DMS 273 (cell line): ENCODE data around the gene SYMPK.

Experiments used
- DNase-seq: peaks from one replicate; lab custom pipeline; 2025; ENCODE audit not compliant: unreplicated experiment; lab: John Stamatoyannopoulos, UW

SYMPK gene

DNA sequence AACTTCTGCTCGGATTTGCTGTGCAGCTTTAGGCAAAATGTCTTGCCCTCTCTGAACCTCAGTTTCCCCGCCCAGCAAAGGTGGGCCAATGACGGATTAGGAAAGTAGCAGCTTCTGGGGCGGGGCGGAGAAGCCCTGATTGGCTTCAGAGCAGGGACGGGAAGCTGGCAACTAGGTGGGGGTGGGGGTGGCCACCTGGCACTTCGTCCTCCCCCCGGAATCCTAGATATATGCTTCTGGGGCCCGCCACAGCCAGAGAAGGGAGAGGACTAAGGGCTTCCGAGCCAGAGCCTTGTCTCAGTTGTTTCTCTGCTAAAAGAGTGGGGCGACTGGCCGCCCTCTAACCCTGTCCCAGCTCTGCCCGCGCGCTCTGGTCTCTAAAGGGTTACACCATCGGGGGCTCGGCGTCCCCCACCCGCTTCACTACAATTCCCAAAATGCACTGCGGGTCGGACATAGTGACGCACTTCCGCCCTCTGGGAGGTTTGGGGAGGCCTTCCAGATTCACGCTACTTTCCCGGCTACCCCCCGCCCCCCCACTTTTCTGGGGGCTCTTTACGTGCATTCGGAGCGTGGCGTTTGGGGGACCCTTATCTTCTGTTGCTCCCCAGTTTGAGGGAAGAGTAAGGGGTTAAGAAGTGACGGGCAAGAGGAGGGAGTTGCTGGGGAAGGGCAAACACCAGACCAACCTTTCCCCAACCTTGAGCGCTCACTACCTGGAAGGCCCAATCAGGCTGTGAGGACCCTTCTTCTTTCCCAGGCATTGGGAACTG lies 23.7 kb upstream of the SYMPK start:
- DNase-seq: peak; percentile 97

DNA sequence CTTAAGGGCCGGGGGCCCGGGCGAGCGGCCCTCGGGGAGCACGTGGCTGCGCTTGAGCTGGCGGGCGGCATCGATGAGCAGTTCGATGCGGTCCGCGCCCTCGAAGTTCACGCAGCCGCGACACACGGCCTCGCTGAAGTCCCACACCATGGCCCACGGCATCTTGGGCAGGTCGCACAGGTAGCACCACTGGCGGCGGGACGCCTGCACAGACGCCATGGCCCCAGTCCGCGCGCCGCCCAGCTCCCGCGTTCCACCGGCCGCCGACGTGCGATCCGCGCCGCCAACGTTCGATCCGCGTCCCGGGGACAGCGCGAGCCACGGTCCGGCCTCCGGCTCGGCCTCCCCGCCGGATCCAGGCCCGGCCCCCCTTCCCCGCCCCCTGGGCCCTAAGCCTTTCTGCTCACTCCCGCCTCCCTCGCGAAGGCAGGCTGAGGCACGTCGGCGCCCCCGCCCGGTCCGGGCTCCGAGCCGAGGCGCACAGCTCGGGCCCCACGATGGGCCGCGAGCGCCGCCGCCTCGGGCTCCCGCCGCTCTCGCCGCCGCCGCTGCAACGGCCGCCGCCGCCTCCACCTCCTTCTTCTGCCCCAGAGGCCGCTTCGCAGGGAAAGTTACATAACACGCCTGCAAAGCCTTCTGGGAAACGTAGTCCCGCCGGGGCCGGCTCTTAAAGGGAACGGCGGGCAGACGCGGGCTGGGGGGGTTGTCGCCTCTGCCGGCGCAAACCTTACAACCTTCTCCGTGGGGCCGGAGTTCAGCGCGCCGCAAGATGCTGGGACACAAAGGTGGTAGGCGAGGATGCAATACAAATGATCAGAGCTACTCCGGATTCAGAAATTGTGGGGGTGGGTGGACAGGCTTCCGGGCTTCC lies 22.8 kb upstream of the SYMPK start, which contains the start of gene IRF2BP1:
Gene IRF2BP1, minus strand, starts transcription at position 586 of the 871 bp plus-strand sequence. Its CDS starts 367 bp downstream, at position 219.
- DNase-seq: peak; percentile 97

DNA sequence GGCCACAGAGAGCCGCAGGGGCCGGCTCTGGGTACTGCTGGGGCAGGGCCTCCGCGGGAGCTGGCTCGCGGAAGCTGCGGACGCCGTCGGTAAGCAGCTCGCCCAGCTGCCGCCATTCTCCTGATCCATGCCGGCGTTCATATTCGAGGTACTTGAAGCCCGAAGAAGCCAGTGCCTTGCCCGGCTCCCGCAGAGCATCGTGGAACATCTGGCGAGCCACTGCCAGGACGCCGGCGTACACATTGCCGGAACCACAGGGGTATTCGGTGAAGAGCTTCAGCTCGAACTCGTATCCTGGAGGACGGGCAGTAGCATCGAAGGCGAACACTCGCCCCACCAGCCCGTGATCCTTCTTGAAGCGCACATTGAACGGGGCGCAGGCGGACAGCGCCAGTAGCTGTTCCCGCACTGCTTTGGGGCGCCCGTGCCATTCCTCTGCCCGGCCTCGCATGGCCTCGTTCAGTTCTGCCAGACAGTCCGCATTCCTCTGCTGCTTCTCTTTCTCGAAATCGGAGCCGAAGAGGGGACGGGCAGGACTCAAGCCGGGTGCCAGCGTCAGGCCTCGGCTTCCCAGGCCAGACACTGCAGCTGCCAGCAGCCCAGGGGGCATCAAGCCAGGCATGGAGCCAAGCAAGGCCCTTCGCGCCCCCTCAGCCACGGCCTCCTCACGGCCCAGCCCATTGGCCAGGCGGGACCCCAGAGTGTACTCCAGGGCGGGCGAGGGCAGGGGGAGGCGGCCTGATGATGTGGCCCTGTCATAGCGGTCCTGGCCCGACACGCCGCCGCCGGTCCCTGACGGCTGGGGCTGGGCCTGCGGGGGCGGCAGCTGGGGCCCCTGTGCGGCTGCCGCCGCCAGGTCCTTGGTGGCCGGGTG lies 22.0 kb upstream of the SYMPK start:
- DNase-seq: peak; percentile 69

DNA sequence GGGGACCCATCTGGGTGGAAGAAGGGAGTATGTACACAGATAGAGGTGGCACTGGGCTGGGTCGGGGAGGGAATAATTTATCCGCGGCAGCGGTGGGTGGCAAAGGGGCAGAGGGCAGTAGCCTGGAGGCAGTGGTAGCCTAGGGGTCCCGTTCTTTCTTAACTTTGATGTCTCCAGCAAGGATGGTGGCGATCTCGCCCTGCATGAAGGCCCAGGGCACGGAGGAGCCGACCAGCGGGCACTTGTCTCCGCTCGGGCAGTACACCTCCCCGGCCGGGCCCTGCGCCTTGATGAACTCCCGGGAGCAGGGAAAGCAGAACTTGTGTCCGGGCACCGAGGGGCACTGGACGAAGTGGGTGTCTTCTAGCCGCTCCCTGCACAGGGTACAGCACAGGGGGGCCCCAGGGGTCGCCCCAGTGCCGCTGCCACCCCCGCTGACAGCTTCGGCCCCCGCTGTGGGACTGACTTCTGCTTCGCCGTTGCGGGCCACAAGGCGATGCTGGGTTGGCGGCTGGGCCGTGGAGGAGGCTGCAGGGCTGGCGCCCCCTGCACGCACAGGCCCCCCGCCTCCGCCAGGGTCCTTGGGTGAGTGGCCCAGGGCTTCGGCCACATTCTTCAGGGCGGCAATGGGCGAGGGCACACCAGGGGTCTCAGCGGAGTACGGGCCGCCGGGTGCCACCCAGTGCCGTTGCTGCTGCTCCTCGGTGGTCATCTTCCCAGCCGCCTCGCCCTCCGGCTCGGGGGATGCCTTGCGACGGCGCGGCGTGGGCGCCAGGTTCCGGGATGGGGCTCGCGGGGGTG lies 21.1 kb upstream of the SYMPK start:
- DNase-seq: no peak

DNA sequence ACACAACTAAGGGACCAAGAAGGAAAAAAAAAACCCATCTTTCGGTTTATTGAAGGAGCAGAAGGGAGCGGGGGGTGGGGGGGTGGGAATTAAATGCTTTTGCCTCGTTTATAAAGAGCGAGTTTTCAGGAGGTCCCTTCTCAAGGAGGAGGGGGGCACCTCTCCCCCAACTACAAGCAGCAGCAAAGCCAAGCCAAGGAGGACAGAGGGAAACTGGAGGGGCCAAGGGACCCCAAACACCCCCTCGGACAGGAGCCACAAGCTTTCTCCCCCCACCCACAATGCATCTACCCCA lies 20.6 kb upstream of the SYMPK start:
- DNase-seq: no peak

DNA sequence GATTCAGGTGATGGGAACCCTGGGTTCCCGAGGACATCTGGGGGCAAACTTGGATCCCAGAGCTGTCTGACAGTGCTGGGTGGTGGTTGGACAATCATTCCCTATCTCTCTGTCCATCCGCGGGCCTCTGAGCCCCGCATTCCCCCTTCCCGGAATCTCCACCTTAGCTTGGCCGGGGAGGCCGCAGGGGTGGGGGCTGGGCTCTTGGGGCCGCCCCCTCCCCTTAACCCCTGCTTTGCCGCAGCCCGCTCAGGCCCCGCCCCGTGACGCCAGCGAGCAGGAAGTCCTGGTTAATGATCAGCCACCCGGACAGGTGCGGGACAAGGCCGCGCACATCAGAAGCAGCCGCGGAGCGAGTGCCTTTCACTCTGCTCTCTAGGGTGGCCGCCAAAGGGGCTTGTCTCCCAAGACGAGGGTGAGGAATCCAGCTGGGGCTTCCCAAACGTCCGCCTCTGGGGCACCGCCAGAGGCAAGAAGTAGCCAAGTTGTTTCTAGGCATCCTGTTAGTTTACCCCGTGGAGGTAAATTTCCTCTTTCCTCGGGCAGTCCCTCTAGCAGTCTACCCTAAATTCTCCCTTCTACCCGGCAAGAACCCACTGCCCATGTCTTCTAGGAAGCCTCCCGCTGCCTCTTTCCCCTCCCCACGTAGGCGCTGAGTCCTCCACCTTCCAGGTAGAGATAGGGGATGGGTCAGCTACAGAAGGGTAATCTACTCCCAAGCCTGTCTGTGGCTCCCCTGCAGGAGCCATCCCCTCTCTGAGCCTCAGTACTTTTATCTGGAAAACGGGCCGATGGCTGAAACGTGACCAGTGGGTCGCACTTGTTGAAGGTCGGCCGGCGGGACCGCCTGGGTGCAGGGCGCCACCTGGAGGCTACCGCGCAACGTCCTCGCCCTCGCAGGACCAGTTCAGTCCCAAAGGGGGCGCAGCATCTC lies 20.0 kb upstream of the SYMPK start:
- peak; percentile 93 for DNase-seq

DNA sequence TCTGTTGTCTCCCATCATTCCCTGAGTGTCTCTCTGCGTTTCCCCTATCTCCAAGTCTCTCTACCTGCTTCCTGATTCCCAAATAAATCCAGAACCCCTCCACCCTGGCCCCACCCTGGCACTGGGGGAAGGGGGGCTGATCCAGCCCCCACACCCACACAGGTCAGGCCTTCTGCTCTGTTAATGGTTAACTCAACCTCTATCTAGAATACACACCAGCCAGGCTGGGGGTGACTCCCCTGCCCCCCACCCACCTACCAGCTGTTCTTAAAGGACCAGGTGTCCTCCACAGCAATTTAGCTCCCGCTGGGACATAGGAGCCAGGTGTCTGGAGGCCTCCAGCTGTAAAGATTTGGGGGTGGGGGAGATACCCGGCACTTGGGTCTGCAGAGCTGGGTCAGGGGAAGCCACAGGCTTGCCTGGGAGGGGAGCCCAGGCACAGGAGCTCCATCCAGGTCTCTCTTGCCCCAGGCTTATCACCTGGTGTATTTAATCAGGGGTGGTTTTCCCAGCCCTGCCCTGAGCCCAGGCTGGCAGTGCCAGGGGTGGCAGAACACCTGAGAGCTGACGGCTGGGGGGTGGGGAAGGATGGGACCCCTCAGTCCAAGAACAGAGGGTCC lies 19.1 kb upstream of the SYMPK start:
- DNase-seq: peak; percentile 58

DNA sequence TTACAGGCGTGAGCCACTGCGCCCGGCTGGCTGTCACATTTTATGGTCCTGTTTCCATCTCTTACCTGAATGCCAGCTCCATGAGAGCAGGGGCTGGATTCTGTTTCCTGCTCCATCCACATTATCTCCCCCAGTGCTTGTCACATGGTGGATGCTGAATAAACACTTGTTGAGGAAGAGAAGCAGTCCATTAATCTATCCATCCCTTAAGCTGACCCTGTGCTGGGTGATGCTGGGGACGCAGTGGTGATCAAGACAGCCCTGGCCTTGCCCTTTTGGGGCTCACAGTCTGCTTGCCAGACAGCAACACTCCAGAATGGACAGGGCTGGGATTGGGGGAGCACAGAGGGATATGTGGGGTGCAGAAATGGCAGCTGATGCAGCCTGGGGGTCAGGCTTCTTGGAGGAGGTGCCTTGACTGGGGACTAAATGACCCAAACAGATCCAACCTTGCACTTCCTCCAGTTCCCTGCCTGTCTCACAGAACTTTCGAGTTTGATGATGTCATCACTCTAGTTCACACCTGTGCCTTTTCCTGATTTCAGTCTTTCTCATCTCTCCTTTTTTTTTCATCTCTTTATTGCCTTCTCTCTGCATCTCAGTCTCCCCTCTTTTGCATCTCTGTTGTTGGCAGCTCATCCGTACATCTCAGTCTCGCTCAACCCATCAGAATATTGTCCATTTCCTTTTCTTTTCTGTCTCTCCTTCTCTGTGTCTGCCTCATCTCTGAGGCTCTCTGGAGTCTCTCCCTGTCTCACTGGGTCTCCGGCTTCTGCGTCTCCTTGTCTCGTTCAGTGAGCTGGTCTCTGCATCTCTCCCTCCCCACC lies 18.3 kb upstream of the SYMPK start:
- DNase-seq: no peak

DNA sequence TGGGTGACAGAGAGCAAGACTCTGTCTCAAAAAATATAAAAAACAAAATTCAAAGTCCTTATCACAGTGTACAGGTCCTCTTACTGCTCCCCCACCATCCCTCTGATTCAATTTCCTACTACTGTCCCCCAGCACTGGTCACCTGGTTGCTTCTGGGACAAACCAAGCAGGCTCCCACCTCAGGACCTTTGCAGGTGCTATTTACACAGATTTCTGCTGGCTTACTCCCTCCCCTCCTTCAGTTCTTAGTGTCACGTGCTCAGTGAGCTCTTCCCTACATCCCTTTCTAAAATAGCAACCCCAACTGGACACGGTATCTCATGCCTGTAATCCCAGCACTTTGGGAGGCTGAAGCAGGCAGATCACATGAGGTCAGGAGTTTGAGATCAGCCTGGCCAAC lies 17.0 kb upstream of the SYMPK start:
- no peak for DNase-seq

DNA sequence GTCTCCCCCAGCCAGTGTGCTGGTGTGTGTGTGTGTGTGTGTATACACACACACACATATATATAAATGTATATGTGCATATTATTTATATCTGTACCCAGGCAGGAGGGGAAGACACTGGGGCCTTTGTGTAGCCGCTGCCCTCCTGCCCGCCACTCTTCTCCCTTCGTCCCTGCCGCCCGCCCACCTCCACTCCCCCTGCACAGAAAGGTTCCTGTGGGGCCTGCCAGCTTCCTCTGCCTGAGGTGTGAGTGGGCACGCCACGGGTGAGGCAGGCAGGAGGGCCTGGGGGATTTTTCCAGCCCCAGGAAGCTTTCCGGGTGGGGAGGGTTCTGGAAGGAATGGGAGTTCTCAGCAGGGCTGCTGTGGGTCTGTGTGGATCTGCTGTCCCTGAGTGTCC lies 16.1 kb upstream of the SYMPK start:
- no peak for DNase-seq

DNA sequence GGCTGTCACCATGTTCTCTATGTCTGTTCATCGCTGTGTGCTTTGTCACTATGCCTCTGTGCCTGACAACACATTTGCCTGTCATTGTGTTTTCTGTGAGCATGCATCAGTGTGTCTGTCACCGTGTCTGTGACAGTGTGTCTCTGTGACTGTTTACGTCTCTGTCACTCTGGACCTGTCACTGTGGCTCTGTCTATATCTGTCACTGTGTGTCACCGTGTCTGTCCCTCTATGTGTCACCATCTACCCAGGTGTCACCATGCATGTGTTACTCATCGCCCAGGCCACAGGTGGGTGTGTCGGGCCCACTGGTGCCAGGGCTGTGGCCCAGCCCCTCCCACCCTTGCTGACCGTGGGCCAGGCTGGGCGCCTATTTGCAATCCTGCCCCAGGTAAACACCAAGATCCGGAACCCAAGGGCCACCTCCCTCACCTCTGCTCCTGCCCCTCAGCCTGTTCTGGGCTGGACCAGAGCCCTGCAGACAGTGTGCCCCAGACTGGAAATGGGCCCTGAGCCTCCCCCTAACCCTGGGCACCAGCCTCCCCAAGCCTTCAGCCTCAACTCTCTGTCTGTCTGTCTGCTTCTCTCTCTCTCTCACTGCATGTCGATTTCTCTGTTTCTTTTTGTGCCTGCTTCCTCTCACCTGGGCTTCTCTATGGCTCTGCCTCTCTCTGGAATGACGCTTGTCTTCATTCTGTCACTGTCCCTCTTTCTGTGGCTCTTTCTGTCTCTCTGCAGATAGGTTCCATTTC lies 15.3 kb upstream of the SYMPK start:
- DNase-seq: no peak

DNA sequence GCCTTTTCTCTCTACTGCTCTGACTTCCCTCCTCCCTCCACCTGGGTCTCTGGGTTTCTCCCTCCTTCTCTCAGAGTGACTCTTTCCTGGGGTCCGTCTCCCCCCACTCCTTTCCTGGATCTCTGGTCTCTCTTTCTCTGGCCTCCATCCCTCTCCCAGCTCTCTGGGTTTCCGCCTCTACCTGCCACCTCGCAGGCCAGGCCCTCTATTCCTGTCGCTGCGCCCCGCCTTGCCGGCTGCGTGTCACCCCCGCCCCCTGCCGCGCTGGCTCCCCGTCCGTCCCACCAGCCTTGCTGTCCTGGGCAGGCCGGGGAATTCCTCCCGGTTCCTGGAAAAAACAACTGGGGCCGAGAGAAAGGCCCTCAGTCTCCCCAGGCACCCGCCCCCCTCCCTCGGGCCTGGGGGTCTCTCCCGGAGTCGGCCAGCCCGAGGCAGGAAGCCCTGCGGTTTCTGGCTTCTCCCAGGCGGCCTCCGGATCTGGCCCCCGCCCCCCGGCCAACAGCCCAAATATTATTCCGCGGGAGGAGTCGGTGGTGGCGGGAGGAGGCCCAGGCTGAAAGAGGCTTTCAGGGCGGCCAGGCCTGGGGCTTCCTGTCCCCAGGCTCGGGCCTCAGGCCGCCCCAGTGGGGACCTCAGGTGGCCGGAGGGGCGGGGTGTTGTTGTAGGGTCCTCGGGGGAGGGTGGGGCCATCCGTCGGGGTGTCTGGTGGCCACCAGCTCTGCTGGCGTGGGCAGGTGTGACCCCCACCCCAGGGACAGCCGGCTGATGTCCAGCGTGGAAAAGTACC lies 13.7 kb upstream of the SYMPK start:
- no peak for DNase-seq

DNA sequence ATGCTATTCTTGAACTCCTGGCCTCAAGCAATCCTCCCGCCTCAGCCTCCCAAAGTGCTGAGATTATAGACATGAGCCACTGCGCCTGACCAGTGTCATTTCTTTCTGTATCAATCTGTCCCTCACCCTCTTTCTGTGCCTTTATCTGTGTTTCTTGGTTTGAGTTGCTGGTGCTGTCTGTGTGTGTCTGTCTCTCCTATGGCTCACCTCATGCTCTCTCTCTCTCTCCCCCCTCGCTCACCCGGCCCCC lies 13.1 kb upstream of the SYMPK start:
- no peak for DNase-seq

DNA sequence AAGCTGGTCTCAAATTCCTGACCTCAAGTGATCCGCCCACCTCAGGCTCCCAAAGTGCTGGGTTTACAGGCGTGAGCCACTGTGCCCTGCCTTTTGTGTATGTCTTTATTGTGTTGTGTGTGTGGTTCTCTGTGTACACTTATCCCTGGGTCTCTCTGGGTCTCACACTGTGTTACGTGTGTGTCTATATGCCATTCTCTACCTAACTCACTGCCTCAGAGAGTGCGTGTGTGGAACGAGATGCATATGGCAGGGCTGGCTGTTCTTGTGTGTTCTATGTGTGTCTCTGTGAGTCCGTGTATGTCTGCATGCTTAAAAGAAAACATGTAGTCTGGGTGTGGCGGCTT lies 11.6 kb upstream of the SYMPK start:
- DNase-seq: no peak

DNA sequence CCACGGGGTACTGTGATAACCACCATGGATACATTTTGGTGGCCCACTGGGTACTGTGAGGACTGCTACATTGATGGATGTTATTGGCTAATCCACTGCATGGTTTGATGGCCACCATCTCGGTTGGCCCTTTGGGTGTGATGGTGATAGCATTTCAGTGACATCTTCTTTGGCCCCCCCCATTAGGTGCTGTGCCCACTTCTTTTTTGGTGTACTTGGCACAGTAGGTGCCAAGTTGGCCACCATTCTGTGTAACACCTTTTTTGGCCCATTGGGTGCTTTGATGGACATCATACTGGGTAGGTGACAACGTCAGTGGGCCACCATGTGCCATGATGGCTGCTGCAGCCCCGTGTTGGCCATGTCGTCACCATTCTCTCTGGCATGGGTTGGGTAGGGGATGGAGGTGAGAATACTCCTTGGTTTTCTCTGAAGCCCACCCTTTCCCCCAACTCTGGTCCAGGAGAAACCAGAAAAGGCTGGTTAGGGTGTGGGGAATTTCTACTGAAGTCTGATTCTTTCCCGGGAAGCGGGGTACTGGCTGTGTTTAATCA lies 10.3 kb upstream of the SYMPK start:
- DNase-seq: no peak

DNA sequence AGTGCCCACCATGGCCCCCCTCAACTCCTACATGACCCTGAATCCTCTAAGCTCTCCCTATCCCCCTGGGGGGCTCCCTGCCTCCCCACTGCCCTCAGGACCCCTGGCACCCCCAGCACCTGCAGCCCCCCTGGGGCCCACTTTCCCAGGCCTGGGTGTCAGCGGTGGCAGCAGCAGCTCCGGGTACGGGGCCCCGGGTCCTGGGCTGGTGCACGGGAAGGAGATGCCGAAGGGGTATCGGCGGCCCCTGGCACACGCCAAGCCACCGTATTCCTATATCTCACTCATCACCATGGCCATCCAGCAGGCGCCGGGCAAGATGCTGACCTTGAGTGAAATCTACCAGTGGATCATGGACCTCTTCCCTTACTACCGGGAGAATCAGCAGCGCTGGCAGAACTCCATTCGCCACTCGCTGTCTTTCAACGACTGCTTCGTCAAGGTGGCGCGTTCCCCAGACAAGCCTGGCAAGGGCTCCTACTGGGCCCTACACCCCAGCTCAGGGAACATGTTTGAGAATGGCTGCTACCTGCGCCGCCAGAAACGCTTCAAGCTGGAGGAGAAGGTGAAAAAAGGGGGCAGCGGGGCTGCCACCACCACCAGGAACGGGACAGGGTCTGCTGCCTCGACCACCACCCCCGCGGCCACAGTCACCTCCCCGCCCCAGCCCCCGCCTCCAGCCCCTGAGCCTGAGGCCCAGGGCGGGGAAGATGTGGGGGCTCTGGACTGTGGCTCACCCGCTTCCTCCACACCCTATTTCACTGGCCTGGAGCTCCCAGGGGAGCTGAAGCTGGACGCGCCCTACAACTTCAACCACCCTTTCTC lies 9.4 kb upstream of the SYMPK start:
- no peak for DNase-seq
